ENCODE measurements around the gene GAA.
A peak's percentile ranks its signal among the peaks of the same experiment; 100 is the strongest.

The GAA gene

GRCh38 chr17:80119271-80119791 lies 17.9 kb downstream of the GAA start:
- DNase-seq = no peak

DNA sequence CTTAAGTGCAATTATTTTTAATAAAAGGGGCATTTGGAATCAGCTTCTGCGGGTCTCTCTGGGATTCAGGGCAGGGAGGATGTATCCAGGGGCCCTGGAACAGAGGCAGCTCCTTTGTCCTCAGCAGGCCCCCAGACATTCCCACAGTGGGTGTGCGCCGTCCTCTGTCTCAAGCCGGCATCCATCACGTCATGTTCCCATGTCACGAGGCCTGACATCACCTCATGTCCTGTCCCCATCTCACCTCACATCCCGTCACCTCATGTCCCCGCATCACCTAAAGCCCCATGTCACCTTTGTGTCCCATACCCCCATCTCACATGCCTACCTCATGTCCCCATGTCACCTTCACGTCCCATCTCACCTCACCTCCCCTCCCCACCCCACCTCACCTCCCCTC lies 18.5 kb downstream of the GAA start:
- no peak for DNase-seq

GRCh38 chr17:80122026-80122575 lies 20.7 kb downstream of the GAA start:
- no peak for DNase-seq

DNA sequence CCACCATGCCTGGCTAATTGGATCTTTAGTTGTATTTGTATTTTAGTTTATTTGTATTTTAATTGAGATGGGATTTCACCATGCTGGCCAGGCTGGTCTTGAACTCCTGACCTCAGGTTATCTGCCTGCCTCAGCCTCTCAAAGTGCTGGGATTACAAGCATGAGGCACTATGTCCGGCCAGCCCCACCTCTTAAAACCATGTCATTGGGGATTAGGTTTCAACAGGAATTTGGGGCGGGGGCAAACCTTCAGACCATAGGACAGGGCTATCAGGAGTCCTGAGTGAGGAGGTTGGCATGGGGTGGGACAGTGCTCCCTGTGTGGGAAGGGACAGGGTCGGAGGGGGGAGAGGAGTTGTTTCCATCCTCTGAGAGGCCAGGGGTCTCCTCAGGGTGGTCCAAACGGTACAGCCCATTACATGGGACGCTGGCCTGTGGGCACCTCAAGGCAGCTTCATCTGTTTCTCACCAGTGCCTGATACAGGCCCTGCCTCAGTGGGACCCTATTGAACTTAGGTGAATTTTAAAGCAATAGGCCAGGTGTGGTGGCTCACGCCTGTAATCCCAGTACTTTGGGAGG lies 21.6 kb downstream of the GAA start:
- no peak for DNase-seq

GRCh38 chr17:80123791-80124190 lies 22.4 kb downstream of the GAA start:
- DNase-seq = no peak

GRCh38 chr17:80124351-80124981 lies 23.1 kb downstream of the GAA start:
- DNase-seq = no peak

DNA sequence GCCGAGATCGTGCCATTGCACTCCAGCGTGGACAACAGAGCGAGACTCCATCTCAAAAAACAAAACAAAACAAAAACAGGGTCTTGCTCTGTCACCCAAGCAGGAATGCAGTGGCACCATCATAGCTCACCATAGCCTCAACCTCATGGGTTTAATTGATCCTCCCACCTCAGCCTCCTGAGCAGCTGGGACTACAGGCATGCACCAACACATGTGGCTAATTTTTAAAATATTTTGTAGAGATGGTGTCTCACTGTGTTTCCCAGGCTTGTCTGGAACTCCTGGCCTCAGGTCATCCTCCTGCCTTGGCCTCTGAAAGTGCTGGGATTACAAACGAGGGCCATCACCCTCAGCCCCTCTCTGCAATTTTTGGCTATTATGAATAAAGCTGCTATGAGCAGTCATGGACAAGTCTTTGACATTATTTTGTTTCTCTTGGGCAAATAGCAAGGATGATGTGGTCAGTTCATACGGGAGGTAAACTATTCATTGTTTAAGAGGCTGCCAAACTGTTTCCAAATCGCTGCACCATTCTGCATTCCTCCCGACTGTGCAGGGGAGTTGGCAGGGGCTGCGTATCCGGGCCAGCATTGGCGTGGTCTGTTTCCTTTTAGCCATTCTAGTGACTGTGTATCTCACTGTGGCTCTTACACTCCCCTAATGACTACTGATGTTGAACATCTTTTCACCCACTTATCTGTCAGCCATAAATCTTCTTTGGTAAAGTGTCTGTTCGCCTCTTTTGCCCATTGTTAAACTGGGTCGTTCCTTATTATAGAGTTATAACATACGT lies 24.5 kb downstream of the GAA start:
- peak; percentile 45 for DNase-seq

DNA sequence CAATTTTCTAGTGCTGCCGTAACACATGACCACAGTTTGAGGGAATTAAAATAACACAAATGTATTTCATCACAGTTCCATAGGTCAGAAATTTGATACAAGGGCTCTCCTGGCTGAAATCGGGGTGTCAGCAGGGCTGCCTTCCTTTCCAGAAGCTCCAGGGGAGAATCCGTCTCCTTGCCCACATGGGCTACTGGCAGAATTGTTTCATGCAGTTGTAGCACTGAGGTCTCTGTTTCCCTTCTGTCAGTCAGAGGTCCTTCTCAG lies 25.0 kb downstream of the GAA start:
- no peak for DNase-seq

DNA sequence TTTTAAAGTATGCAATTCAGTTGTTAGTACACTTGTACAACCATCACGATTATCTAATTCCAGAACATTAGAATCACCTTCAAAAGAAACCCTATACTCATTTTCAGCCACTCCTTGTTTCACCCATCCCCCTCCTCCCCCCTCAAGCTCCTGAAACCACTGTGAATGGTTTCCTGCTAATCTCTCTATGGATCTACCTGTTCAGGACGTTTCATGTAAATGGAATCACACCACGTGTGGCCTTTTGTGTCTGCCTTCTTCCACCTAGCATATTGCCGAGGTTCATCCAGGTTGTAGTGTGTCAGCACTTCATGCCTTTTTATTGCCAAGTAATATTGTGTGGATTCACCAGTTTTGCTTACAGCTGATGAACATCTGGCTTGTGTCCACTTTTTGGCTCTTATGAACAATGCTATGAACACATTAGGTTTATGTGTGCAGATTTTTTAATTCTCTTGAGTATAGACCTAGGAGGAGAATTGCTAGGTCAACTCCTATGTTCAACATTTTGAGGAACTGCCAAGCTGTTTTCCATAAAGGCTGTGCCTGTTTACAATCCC lies 27.7 kb downstream of the GAA start:
- no peak for DNase-seq

DNA sequence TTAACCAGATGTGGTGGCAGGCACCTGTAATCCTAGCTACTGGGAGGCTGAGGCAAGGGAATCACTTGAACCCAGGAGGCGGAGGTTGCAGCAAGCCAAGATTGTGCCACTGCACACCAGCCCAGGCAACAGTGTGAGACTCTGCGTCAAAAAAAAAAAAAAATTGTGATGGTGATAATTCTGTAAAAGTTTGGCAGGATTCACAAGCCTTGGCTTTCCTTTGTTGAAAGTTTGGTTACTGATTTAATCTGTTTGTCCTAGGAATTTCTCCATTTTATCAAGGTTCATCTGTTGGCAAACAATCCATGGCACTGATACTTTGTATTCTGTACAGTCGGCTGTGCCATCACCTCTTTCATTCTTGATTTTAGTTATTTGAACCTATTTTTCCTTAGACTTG lies 29.6 kb downstream of the GAA start:
- no peak for DNase-seq

DNA sequence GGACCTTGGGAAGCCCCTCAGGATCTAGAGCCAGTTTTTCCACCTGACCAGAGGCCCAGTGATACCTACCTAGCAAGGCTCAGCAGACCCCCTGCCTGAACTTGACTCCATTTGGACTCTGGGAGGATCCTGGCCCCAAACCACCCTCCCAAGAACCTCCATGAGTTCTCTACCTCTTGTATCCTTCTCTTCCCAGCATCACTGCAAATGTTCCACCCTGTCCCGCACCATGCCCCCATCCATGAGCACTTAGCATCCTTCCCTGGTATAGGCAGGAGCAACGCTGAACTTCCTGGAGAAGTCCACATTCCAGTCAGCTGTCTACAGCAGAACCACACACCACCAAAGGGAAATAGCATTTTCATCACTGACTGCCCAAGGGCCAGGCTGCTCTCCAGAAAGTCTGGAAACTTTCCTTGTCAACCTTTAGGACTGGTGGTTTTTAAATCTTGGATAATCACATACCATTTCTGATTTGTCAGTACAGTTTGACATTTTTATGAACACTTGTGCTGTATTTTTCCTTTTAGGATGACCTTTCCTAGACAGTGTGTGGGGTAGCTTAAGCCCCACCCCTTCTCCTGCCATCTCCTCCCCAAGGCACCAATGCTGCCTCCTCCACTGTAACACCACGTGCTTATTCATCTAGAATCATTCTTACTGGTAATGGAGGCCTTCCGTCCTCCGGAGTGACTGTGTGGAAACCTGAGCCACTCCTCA lies 31.7 kb downstream of the GAA start:
- DNase-seq = no peak

GRCh38 chr17:80133626-80133970 lies 32.2 kb downstream of the GAA start:
- no peak for DNase-seq

DNA sequence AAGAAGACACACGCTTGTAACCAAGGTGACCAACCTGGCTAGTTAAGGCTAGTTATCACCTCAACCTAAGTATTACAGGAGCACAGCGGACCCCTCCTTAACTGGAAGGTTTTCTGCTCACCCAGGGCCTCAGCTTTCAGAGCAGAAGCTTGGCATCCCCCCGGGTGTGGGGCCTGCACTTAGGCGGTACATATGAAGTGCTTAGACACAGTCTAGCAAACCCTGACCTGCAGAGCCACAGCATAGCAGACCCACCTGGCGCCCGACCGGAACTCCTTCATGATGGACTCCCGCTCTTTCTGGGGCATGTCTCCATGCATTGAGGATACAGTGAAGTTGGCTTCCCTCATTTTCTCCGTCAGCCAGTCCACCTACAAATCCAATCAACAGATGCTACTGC lies 35.8 kb downstream of the GAA start:
- DNase-seq = no peak

DNA sequence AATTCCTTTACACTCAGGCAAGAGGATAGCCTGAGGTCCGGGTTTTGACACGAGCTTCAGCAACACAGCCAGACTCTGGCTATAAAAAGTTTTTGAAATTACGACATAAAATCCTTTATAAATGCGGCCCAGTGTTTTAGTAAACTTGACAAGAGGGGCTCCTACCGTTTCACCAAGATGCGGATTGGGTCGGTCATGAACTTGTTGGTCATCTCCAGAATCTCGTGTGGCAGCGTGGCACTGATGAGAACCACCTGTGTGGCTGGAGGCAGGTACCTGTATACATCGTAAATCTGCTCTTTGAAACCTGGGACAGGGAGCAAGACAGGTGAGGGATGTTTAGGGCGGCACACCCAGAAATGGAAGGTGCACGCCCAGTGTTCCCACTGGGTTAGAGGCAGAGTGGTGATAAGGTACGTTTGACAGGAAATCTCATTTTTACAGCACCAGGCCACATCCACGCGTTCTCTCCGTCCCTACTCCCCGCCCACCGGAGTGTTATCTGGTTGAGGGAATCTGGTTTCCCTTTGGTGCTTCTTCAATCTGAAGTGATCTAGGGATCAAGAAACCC lies 37.6 kb downstream of the GAA start:
- no peak for DNase-seq

GRCh38 chr17:80141463-80142165 lies 40.2 kb downstream of the GAA start:
- DNase-seq = no peak

- no peak for DNase-seq
These were observed 41.5 kb downstream of the GAA start for GRCh38 chr17:80142929-80143328.

- no peak for DNase-seq
These were observed 44.0 kb downstream of the GAA start for GRCh38 chr17:80145076-80146075.

GRCh38 chr17:80146121-80147034 lies 45.0 kb downstream of the GAA start:
- no peak for DNase-seq

GRCh38 chr17:80147035-80147822 lies 45.8 kb downstream of the GAA start, which contains the start of gene EIF4A3:
EIF4A3 (minus strand) TSS chr17:80147128; CDS start chr17:80146961, 167 bp downstream.
- DNase-seq = peak; percentile 98

Data from kidney glomerular epithelial cell (primary cell).